ENCODE data around the gene ERP27.
A peak's percentile ranks its signal among the peaks of the same experiment; 100 is the strongest.

Gene ERP27

DNA sequence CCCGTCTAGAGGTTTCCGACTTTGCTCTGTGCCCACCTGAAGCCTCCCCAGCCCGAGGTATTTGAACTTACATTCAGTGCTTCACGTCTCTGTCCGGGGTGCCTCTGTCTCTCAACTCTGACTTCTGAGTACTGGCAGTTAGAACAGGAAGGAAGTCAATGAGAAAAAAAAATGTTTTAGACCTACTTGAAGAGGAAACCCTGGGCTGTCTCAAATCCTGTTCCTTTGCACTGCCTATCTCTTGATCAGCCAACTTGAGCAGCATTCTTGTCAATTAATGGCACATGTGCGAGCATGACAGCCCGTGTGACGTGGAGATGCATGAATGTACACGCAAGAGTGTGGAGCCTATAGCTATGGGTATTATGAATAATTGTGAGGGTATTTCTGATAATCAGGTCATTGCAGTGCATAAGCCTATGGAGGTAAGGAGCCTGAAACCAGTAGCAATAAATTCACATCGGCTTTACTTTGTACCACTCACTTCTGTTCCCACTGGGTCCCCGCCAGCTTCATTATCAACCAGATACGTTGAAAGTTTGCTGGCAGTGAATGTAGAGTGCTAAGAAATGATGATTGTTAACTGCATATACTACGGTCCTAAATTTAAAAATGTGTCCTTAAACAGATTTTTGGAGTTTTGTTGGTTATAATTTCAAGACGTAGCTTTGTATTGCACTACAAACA lies 23.3 kb upstream of the ERP27 start, which contains the start of gene ARHGDIB:
Gene ARHGDIB, minus strand, starts transcription at position 136 of the 687 bp plus-strand sequence. CDS start 10,889 bp downstream, outside the sequence.
- no peak within 1 kb of the TSS for H2BK15ac ChIP-seq (ENCODE audit: low read depth, poor library complexity, severe bottlenecking)
- no peak within 1 kb of the TSS for H3K9ac ChIP-seq (ENCODE audit: low read length)
- peak within 1 kb of the TSS in 1 of 2 experiments; percentile 37 for H3K4me3 ChIP-seq (ENCODE audit: insufficient read depth in 1 of 2, low read depth in 1 of 2, low read length in 2 of 2)
- H3K9me3 ChIP-seq (ENCODE audit: control insufficient read depth, low read length) = no peaks in the 10 kb centered on the region
- no peak within 1 kb of the TSS for H2BK5ac ChIP-seq (ENCODE audit: low read depth, low read length, poor library complexity, severe bottlenecking)
- H3K4ac ChIP-seq (ENCODE audit: low read depth in 1 of 2, low read length in 2 of 2) = peak within 1 kb of the TSS in 1 of 2 experiments; percentile 15
- peaks cover 9% of the 10 kb centered on the region for H3K4me1 ChIP-seq (ENCODE audit: control insufficient read depth, insufficient read depth, low read depth, low read length)
- no peaks in the 10 kb centered on the region for H3K36me3 ChIP-seq (ENCODE audit: control insufficient read depth in 1 of 2, insufficient read depth in 2 of 2, low read depth in 1 of 2, low read length in 2 of 2)
- H2AFZ ChIP-seq (ENCODE audit: low read depth, low read length) = peak within 1 kb of the TSS; percentile 29
- no peak for DNase-seq
- H2BK120ac ChIP-seq (ENCODE audit: low read depth, low read length) = no peak within 1 kb of the TSS
- no peaks in the 10 kb centered on the region for H3K27me3 ChIP-seq (ENCODE audit: control insufficient read depth in 1 of 2, insufficient read depth in 1 of 2, low read length in 2 of 2)
- H4K8ac ChIP-seq (ENCODE audit: low read length) = no peak within 1 kb of the TSS
- 80% methylated on average over 14 of the region's 14 CpGs for WGBS
- H2AK5ac ChIP-seq (ENCODE audit: low read length, severe bottlenecking) = no peak within 1 kb of the TSS
- H3K79me1 ChIP-seq (replicated peaks; ENCODE audit: low read length, poor library complexity, severe bottlenecking) = no peaks in the 10 kb centered on the region
- H3K23ac ChIP-seq (ENCODE audit: low read length in 2 of 2) = no peak within 1 kb of the TSS
- H3K14ac ChIP-seq (ENCODE audit: low read length in 2 of 2) = no peak within 1 kb of the TSS
- H4K91ac ChIP-seq (ENCODE audit: low read length) = no peak within 1 kb of the TSS
- H3K27ac ChIP-seq (ENCODE audit: low read length, poor library complexity, severe bottlenecking) = peak within 1 kb of the TSS; percentile 53
- H3K18ac ChIP-seq (ENCODE audit: low read depth in 1 of 2, low read length in 2 of 2) = peak within 1 kb of the TSS in 1 of 2 experiments; percentile 70
- H3K4me2 ChIP-seq (ENCODE audit: low read length, poor library complexity, severe bottlenecking) = peak within 1 kb of the TSS; percentile 53
- peak within 1 kb of the TSS in 1 of 2 experiments; percentile 60 for H2BK12ac ChIP-seq (ENCODE audit: low read length in 2 of 2)

DNA sequence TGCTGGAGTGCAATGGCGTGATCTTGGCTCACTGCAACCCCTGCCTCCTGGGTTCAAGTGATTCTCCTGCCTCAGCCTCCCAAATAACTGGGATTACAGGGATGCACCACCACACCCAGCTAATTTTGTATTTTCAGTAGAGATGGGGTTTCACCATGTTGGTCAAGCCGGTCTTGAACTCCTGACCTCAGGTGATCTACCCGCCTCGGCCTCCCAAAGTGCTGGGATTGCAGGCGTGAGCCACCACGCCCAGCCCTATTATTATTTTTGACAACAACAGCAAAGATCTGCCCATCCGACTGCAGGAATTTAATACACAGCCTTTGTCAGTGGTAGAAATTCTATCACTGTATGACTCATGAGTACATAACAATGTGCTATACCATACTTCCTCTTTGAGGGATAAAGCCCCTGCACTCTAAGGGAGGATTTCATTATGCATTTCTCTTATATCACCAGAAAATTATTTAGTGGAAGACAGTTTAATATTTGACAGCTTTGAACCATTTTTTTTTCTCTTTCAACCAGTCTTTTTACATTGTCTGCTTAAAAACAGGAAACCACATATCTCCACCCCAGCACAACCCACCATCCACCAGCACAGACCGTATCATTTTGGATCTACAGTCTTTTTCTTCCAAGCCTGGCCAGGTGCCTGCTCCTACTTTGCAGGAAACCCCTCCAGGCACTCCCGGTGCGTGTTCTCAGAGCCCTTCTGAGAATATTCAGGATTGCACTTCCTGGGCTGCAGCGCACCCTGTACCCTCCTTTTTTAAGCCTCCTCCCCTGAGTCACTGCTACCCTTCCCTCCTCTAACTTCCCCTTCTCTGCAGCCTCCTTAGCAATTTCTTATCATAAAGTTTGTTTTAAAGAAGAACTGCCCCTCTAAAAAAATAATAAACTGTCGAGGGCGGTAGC lies 22.5 kb upstream of the ERP27 start:
- no peak for DNase-seq
- Histone ChIP-seq H3K4me2 (ENCODE audit: low read length, poor library complexity, severe bottlenecking) (peak overlapping the region; percentile 53), H3K9ac (ENCODE audit: low read length) (no peak overlapping the region), H2BK12ac (ENCODE audit: low read length in 2 of 2) (peak overlapping the region in 1 of 2 experiments; percentile 60), H2AFZ (ENCODE audit: low read depth, low read length) (peak overlapping the region; percentile 29), H3K79me1 (replicated peaks; ENCODE audit: low read length, poor library complexity, severe bottlenecking) (no peaks in the 10 kb centered on the region), H3K9me3 (ENCODE audit: control insufficient read depth, low read length) (no peaks in the 10 kb centered on the region), H2BK120ac (ENCODE audit: low read depth, low read length) (no peak overlapping the region), H3K14ac (ENCODE audit: low read length in 2 of 2) (no peak overlapping the region), H3K27me3 (ENCODE audit: control insufficient read depth in 1 of 2, insufficient read depth in 1 of 2, low read length in 2 of 2) (no peaks in the 10 kb centered on the region), H3K36me3 (ENCODE audit: control insufficient read depth in 1 of 2, insufficient read depth in 2 of 2, low read depth in 1 of 2, low read length in 2 of 2) (no peaks in the 10 kb centered on the region), H2BK5ac (ENCODE audit: low read depth, low read length, poor library complexity, severe bottlenecking) (no peak overlapping the region), H3K4me3 (ENCODE audit: insufficient read depth in 1 of 2, low read depth in 1 of 2, low read length in 2 of 2) (peak overlapping the region in 1 of 2 experiments; percentile 37), H2BK15ac (ENCODE audit: low read depth, poor library complexity, severe bottlenecking) (no peak overlapping the region), H4K91ac (ENCODE audit: low read length) (no peak overlapping the region), H4K8ac (ENCODE audit: low read length) (no peak overlapping the region), H3K18ac (ENCODE audit: low read depth in 1 of 2, low read length in 2 of 2) (peak overlapping the region in 1 of 2 experiments; percentile 29), H2AK5ac (ENCODE audit: low read length, severe bottlenecking) (no peak overlapping the region), H3K4me1 (ENCODE audit: control insufficient read depth, insufficient read depth, low read depth, low read length) (peaks cover 9% of the 10 kb centered on the region), H3K27ac (ENCODE audit: low read length, poor library complexity, severe bottlenecking) (peak overlapping the region; percentile 53), H3K23ac (ENCODE audit: low read length in 2 of 2) (no peak overlapping the region), H3K4ac (ENCODE audit: low read depth in 1 of 2, low read length in 2 of 2) (peak overlapping the region in 1 of 2 experiments; percentile 15)
- WGBS = 64% methylated on average over 11 of the region's 13 CpGs

DNA sequence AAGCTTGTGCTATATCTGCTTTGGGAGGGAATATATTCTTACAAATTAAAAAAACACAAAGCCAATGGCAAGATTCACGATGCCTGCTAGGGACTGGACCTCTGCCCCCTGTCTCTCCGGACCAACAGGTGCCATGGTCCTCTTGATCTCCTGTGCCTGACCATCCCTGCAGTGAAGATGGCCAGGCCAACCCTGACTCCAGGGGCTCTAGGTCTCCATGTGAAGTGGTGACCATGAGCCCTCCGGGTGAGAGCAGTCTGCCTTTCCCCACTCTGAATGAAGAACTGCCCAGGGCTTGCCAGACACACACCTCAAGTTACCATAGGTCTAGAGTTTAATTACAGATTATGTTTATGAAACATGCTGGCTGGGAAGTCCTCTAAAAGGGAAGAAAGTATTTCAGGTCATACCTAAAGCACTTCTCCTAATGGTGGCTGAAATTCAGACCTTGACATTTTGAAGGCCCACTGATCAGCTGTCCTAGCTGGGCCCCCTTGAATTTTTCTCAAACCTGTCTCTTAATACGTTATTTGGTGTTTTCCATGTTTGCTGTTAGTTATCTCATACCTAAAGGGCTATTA lies 21.7 kb upstream of the ERP27 start:
- WGBS = 98% methylated on average over 3 of the region's 4 CpGs
- Histone ChIP-seq H2BK15ac (ENCODE audit: low read depth, poor library complexity, severe bottlenecking) (no peak overlapping the region), H3K4me1 (ENCODE audit: control insufficient read depth, insufficient read depth, low read depth, low read length) (peaks cover 9% of the 10 kb centered on the region), H3K23ac (ENCODE audit: low read length in 2 of 2) (no peak overlapping the region), H3K36me3 (ENCODE audit: control insufficient read depth in 1 of 2, insufficient read depth in 2 of 2, low read depth in 1 of 2, low read length in 2 of 2) (no peaks in the 10 kb centered on the region), H2BK5ac (ENCODE audit: low read depth, low read length, poor library complexity, severe bottlenecking) (no peak overlapping the region), H3K4ac (ENCODE audit: low read depth in 1 of 2, low read length in 2 of 2) (no peak overlapping the region), H3K9me3 (ENCODE audit: control insufficient read depth, low read length) (no peaks in the 10 kb centered on the region), H2BK120ac (ENCODE audit: low read depth, low read length) (no peak overlapping the region), H3K4me3 (ENCODE audit: insufficient read depth in 1 of 2, low read depth in 1 of 2, low read length in 2 of 2) (no peak overlapping the region), H3K27me3 (ENCODE audit: control insufficient read depth in 1 of 2, insufficient read depth in 1 of 2, low read length in 2 of 2) (no peaks in the 10 kb centered on the region), H2AK5ac (ENCODE audit: low read length, severe bottlenecking) (peak overlapping the region; percentile 94), H3K27ac (ENCODE audit: low read length, poor library complexity, severe bottlenecking) (no peak overlapping the region), H4K91ac (ENCODE audit: low read length) (peak overlapping the region; percentile 62), H2BK12ac (ENCODE audit: low read length in 2 of 2) (peak overlapping the region; percentile 15 to 87), H3K14ac (ENCODE audit: low read length in 2 of 2) (no peak overlapping the region), H3K79me1 (replicated peaks; ENCODE audit: low read length, poor library complexity, severe bottlenecking) (no peaks in the 10 kb centered on the region), H4K8ac (ENCODE audit: low read length) (no peak overlapping the region), H3K18ac (ENCODE audit: low read depth in 1 of 2, low read length in 2 of 2) (peak overlapping the region in 1 of 2 experiments; percentile 37), H2AFZ (ENCODE audit: low read depth, low read length) (no peak overlapping the region), H3K4me2 (ENCODE audit: low read length, poor library complexity, severe bottlenecking) (no peak overlapping the region), H3K9ac (ENCODE audit: low read length) (no peak overlapping the region)
- DNase-seq = no peak

All from mesenchymal stem cell (in vitro differentiated cells and primary cell).